SH-SY5Y (cell line): ENCODE data around the gene PI4KA.

Experiments
- GATA2 ChIP-seq: IDR thresholded peaks from 2 replicates; pipeline ENCODE4 v1.6.1; 2011; ENCODE audit warnings: mild to moderate bottlenecking, low read depth, low read length
- GATA3 ChIP-seq: IDR thresholded peaks from 2 replicates; pipeline ENCODE4 v1.6.1; 2011; ENCODE audit warnings: low read depth, mild to moderate bottlenecking, low read length, moderate library complexity

DNA sequence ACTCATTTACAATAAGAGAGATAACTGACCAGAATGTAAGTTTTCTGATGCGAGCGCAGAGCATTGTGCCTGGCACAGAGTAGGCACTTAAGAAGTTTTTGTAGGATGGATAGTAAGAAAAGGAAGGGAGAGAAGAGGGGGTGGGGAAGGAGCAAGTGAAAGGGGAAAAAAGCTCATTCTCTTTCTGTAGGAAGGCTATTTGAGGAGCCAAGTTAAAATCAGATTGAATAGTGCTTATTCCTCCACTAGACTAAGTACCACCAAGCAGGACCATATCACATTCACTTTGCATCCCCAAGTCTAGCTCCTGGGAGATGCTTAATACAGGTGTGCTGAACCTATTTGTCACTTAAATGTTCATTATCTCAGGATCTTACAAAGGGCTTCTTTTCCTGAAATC is 44.5 kb upstream of the PI4KA start:
- TF ChIP-seq GATA2 (no peak), GATA3 (no peak)
